ENCODE measurements around the gene POC1B.

The POC1B gene

GRCh38 chr12:89424389-89424788, 101.5 kb downstream of the POC1B start:
- H3K27ac ChIP-seq (ENCODE audit: low read length), result no peak overlapping the region
- H3K9me3 ChIP-seq (ENCODE audit: insufficient read depth, low read depth, low read length), result no peaks in the 10 kb centered on the region
- no peak overlapping the region for H3K4me3 ChIP-seq (ENCODE audit: low read length)
- no peaks in the 10 kb centered on the region for H3K4me1 ChIP-seq (ENCODE audit: insufficient read depth, low read length)
- no peaks in the 10 kb centered on the region for H3K27me3 ChIP-seq (ENCODE audit: insufficient read depth, low read length)
- no peak overlapping the region for H3K9ac ChIP-seq (ENCODE audit: low read depth, low read length)
- H3K36me3 ChIP-seq (ENCODE audit: insufficient read depth, low read depth, low read length), result no peaks in the 10 kb centered on the region

GRCh38 chr12:89421092-89421835, 104.6 kb downstream of the POC1B start:
- H3K27me3 ChIP-seq (ENCODE audit: insufficient read depth, low read length), result no peaks in the 10 kb centered on the region
- H3K27ac ChIP-seq (ENCODE audit: low read length), result no peak overlapping the region
- H3K36me3 ChIP-seq (ENCODE audit: insufficient read depth, low read depth, low read length), result no peaks in the 10 kb centered on the region
- H3K9ac ChIP-seq (ENCODE audit: low read depth, low read length), result no peak overlapping the region
- no peaks in the 10 kb centered on the region for H3K9me3 ChIP-seq (ENCODE audit: insufficient read depth, low read depth, low read length)
- H3K4me3 ChIP-seq (ENCODE audit: low read length), result no peak overlapping the region
- H3K4me1 ChIP-seq (ENCODE audit: insufficient read depth, low read length), result peaks cover 1% of the 10 kb centered on the region

GRCh38 chr12:89418228-89418910, 107.5 kb downstream of the POC1B start:
- no peak overlapping the region for H3K4me3 ChIP-seq (ENCODE audit: low read length)
- H3K4me1 ChIP-seq (ENCODE audit: insufficient read depth, low read length), result peaks cover 13% of the 10 kb centered on the region
- H3K9ac ChIP-seq (ENCODE audit: low read depth, low read length), result no peak overlapping the region
- no peaks in the 10 kb centered on the region for H3K36me3 ChIP-seq (ENCODE audit: insufficient read depth, low read depth, low read length)
- H3K27ac ChIP-seq (ENCODE audit: low read length), result no peak overlapping the region
- no peaks in the 10 kb centered on the region for H3K27me3 ChIP-seq (ENCODE audit: insufficient read depth, low read length)
- no peaks in the 10 kb centered on the region for H3K9me3 ChIP-seq (ENCODE audit: insufficient read depth, low read depth, low read length)

GRCh38 chr12:89417246-89417977, 108.4 kb downstream of the POC1B start:
- H3K4me1 ChIP-seq (ENCODE audit: insufficient read depth, low read length), result peaks cover 13% of the 10 kb centered on the region
- no peaks in the 10 kb centered on the region for H3K9me3 ChIP-seq (ENCODE audit: insufficient read depth, low read depth, low read length)
- H3K4me3 ChIP-seq (ENCODE audit: low read length), result no peak overlapping the region
- no peaks in the 10 kb centered on the region for H3K36me3 ChIP-seq (ENCODE audit: insufficient read depth, low read depth, low read length)
- H3K27me3 ChIP-seq (ENCODE audit: insufficient read depth, low read length), result no peaks in the 10 kb centered on the region
- no peak overlapping the region for H3K9ac ChIP-seq (ENCODE audit: low read depth, low read length)
- no peak overlapping the region for H3K27ac ChIP-seq (ENCODE audit: low read length)

GRCh38 chr12:89416049-89416792, 109.6 kb downstream of the POC1B start:
- Histone ChIP-seq H3K27me3 (ENCODE audit: insufficient read depth, low read length) (no peaks in the 10 kb centered on the region), H3K27ac (ENCODE audit: low read length) (no peak overlapping the region), H3K9ac (ENCODE audit: low read depth, low read length) (no peak overlapping the region), H3K4me3 (ENCODE audit: low read length) (no peak overlapping the region), H3K36me3 (ENCODE audit: insufficient read depth, low read depth, low read length) (no peaks in the 10 kb centered on the region), H3K9me3 (ENCODE audit: insufficient read depth, low read depth, low read length) (no peaks in the 10 kb centered on the region), H3K4me1 (ENCODE audit: insufficient read depth, low read length) (peaks cover 19% of the 10 kb centered on the region)

- Histone ChIP-seq H3K27me3 (ENCODE audit: insufficient read depth, low read length) (no peaks in the 10 kb centered on the region), H3K4me1 (ENCODE audit: insufficient read depth, low read length) (peaks cover 19% of the 10 kb centered on the region)
These were observed 111.0 kb downstream of the POC1B start for GRCh38 chr12:89414851-89415250.

GRCh38 chr12:89414322-89414721, 111.5 kb downstream of the POC1B start:
- no peaks in the 10 kb centered on the region for H3K36me3 ChIP-seq (ENCODE audit: insufficient read depth, low read depth, low read length)
- no peak overlapping the region for H3K4me3 ChIP-seq (ENCODE audit: low read length)
- no peak overlapping the region for H3K27ac ChIP-seq (ENCODE audit: low read length)
- H3K4me1 ChIP-seq (ENCODE audit: insufficient read depth, low read length), result peaks cover 19% of the 10 kb centered on the region
- no peaks in the 10 kb centered on the region for H3K9me3 ChIP-seq (ENCODE audit: insufficient read depth, low read depth, low read length)
- no peaks in the 10 kb centered on the region for H3K27me3 ChIP-seq (ENCODE audit: insufficient read depth, low read length)
- H3K9ac ChIP-seq (ENCODE audit: low read depth, low read length), result no peak overlapping the region

More at GRCh38 chr12:89414851-89415250, 111.0 kb downstream of the POC1B start:
- Histone ChIP-seq H3K9me3 (ENCODE audit: insufficient read depth, low read depth, low read length) (no peaks in the 10 kb centered on the region), H3K9ac (ENCODE audit: low read depth, low read length) (no peak overlapping the region), H3K27ac (ENCODE audit: low read length) (no peak overlapping the region), H3K36me3 (ENCODE audit: insufficient read depth, low read depth, low read length) (no peaks in the 10 kb centered on the region), H3K4me3 (ENCODE audit: low read length) (no peak overlapping the region)

- Histone ChIP-seq H3K9ac (ENCODE audit: low read depth, low read length) (no peak overlapping the region), H3K4me3 (ENCODE audit: low read length) (no peak overlapping the region), H3K4me1 (ENCODE audit: insufficient read depth, low read length) (peaks cover 19% of the 10 kb centered on the region), H3K27ac (ENCODE audit: low read length) (no peak overlapping the region), H3K9me3 (ENCODE audit: insufficient read depth, low read depth, low read length) (no peaks in the 10 kb centered on the region), H3K36me3 (ENCODE audit: insufficient read depth, low read depth, low read length) (no peaks in the 10 kb centered on the region), H3K27me3 (ENCODE audit: insufficient read depth, low read length) (no peaks in the 10 kb centered on the region)
These were observed 112.6 kb downstream of the POC1B start for GRCh38 chr12:89413234-89413633.

- Histone ChIP-seq H3K4me3 (ENCODE audit: low read length) (no peak overlapping the region), H3K9me3 (ENCODE audit: insufficient read depth, low read depth, low read length) (no peaks in the 10 kb centered on the region), H3K36me3 (ENCODE audit: insufficient read depth, low read depth, low read length) (no peaks in the 10 kb centered on the region), H3K27me3 (ENCODE audit: insufficient read depth, low read length) (no peaks in the 10 kb centered on the region), H3K9ac (ENCODE audit: low read depth, low read length) (no peak overlapping the region), H3K27ac (ENCODE audit: low read length) (no peak overlapping the region), H3K4me1 (ENCODE audit: insufficient read depth, low read length) (peaks cover 19% of the 10 kb centered on the region)
These were observed 113.2 kb downstream of the POC1B start for GRCh38 chr12:89412665-89413064.

GRCh38 chr12:89411846-89412245, 114.0 kb downstream of the POC1B start:
- no peaks in the 10 kb centered on the region for H3K27me3 ChIP-seq (ENCODE audit: insufficient read depth, low read length)
- no peak overlapping the region for H3K27ac ChIP-seq (ENCODE audit: low read length)
- H3K4me1 ChIP-seq (ENCODE audit: insufficient read depth, low read length), result peaks cover 19% of the 10 kb centered on the region
- no peaks in the 10 kb centered on the region for H3K36me3 ChIP-seq (ENCODE audit: insufficient read depth, low read depth, low read length)
- H3K9ac ChIP-seq (ENCODE audit: low read depth, low read length), result no peak overlapping the region
- H3K4me3 ChIP-seq (ENCODE audit: low read length), result no peak overlapping the region
- H3K9me3 ChIP-seq (ENCODE audit: insufficient read depth, low read depth, low read length), result no peaks in the 10 kb centered on the region

GRCh38 chr12:89411234-89411633, 114.6 kb downstream of the POC1B start:
- Histone ChIP-seq H3K9ac (ENCODE audit: low read depth, low read length) (no peak overlapping the region), H3K4me1 (ENCODE audit: insufficient read depth, low read length) (peaks cover 18% of the 10 kb centered on the region), H3K4me3 (ENCODE audit: low read length) (no peak overlapping the region), H3K27ac (ENCODE audit: low read length) (no peak overlapping the region), H3K36me3 (ENCODE audit: insufficient read depth, low read depth, low read length) (no peaks in the 10 kb centered on the region), H3K27me3 (ENCODE audit: insufficient read depth, low read length) (no peaks in the 10 kb centered on the region), H3K9me3 (ENCODE audit: insufficient read depth, low read depth, low read length) (no peaks in the 10 kb centered on the region)
